GM21381 (cell line): ENCODE measurements around the gene SSR2.
A peak's percentile ranks its signal among the peaks of the same experiment; 100 is the strongest.

Experiments used
- ATAC-seq: cut with Tn5 transposase; IDR thresholded peaks from one replicate; pipeline ENCODE4 v1.9.1; 2021; ENCODE audit warnings: mild to moderate bottlenecking, moderate library complexity; ENCODE audit not compliant: unreplicated experiment

SSR2 gene

GRCh38 chr1:156020293-156021092, at the start of gene SSR2:
TSS of gene SSR2 (minus strand) at chr1:156020951. CDS start at chr1:156020167, 784 bp downstream.
- ATAC-seq: peak; percentile 97

DNA sequence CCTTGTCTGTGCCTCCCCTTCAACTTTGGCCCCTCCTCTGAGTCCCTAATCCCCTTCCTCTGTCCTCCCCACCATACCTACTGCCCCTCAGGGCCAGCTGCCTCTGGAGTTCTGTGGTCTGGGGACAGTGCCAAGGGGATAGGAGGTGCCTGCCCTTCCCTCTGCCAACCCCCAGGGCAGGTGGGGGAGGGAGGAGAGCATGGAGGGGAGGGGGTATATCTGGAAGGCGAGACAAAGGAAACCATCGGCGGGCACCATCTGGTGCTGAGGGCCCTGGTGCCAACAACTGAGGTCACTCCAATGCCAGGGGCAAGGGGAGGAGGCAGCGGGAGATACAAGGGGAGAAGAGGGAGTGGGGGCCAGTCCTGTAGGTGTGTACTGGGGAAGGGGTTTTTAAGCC, 49.8 kb upstream of the SSR2 start:
- ATAC-seq: no peak

DNA sequence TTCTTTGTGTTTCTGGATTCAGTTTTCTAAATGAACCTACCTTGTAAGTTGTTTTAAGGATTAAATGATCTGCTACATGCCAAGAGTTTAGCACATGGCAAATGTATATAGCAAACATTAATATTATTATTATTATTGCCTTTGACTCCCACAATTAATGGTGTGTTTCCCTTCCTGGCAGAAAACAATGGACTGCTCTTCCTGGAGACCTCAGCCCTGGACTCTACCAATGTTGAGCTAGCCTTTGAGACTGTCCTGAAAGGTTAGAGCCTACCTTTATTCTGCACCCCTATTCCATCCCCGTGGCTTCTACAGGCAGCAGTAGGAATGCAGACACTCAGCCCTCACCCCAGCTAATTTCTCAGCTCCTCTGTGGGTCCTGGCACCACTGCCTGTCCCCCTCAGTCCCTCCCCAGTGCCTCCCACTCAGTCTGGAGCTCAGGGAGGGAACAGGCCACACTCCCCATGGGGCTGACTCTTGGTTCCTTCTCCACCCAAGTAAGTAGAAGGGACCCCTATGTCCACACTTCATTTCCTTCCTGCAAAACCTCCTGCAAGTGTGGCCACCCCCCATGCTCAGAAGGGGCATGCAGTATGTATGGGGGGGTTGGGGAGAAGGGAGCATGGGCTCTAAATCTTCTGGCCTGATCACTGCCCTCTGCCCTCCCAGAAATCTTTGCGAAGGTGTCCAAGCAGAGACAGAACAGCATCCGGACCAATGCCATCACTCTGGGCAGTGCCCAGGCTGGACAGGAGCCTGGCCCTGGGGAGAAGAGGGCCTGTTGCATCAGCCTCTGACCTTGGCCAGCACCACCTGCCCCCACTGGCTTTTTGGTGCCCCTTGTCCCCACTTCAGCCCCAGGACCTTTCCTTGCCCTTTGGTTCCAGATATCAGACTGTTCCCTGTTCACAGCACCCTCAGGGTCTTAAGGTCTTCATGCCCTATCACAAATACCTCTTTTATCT, 49.0 kb upstream of the SSR2 start:
- no peak for ATAC-seq

- no peak for ATAC-seq
Measured at GRCh38 chr1:156067262-156067661, 46.5 kb upstream of the SSR2 start.

DNA sequence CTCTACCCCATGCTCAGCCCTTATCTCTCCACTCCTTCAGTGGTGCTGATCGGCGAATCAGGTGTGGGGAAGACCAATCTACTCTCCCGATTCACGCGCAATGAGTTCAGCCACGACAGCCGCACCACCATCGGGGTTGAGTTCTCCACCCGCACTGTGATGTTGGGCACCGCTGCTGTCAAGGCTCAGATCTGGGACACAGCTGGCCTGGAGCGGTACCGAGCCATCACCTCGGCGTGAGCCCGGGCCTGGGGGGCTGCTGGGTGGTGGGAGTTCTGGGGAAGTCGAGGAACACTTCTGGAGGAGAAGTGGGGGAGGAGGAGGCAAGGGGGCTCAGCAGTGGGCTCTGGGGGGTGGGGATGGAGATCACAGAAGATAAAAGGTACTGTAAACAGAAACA, 45.1 kb upstream of the SSR2 start:
- ATAC-seq: no peak

GRCh38 chr1:156065212-156065611, 44.5 kb upstream of the SSR2 start:
- no peak for ATAC-seq

DNA sequence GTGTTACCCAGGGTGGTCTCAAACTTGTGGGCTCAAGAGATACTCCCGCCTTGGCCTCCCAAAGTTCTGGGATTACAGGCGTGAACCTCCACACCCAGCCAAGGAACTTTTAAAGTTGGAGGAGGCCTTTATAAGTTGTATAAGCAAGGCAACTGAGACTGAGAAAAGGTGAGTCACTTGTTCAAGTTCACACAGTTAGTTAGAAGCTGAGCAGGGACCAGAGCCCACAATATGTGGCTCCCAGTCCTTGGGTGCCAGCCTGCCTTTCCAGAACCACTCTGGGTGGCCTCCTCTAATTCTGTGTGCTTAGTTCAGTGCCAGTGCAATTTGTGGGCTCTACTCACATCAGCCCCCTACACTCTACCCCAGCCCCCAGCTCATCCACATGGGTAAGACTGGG, 43.9 kb upstream of the SSR2 start:
- ATAC-seq: no peak

DNA sequence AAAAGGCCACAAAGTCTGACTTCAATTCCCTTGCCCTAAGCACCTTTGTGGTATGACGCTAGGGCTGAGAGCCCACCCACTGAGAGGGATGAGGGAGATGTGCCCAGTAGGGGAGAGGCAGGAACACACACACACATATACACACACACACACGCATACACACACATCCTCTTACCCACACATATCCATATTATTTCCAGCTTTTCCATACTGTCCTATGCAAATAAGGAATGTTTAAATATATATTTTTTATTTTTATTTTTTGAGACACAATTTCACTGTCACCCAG, 43.2 kb upstream of the SSR2 start:
- no peak for ATAC-seq

GRCh38 chr1:156062189-156062588, 41.4 kb upstream of the SSR2 start:
- ATAC-seq: no peak

DNA sequence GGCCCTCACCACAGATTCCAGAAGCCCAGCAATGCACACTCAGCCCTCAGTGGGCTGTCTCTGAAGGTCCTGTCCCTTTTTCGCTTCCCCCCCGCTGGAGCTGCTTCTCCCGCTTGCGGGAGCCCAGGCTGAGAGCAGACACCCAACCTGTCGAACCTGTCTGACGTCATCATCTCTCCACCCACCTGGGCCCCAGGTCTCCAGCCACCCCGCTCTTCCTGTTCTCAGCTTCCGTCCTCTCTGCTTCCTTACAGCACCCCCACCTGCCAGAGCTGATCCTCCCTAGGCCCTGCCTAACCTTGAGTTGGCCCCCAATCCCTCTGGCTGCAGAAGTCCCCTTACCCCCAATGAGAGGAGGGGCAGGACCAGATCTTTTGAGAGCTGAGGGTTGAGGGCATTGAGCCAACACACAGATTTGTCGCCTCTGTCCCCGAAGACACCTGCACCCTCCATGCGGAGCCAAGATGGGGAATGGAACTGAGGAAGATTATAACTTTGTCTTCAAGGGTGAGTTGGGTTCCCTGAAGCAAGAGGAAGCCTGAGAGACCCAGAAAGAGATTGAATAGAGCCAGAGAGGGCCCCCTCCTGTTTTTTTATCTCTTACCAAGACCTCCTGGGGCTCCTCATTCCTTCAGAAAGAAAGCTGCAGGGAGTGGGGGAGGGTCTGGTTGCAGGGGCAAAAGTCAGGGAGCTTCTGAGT, 40.3 kb upstream of the SSR2 start, which contains the start of gene RAB25:
TSS of gene RAB25 (plus strand) at position 224 of the 700 bp plus-strand sequence. CDS start at position 465, 241 bp downstream.
- no peak for ATAC-seq

GRCh38 chr1:156056326-156056849, 35.6 kb upstream of the SSR2 start:
- ATAC-seq: no peak

GRCh38 chr1:156055281-156056048, 34.7 kb upstream of the SSR2 start:
- peak; percentile 1 for ATAC-seq

DNA sequence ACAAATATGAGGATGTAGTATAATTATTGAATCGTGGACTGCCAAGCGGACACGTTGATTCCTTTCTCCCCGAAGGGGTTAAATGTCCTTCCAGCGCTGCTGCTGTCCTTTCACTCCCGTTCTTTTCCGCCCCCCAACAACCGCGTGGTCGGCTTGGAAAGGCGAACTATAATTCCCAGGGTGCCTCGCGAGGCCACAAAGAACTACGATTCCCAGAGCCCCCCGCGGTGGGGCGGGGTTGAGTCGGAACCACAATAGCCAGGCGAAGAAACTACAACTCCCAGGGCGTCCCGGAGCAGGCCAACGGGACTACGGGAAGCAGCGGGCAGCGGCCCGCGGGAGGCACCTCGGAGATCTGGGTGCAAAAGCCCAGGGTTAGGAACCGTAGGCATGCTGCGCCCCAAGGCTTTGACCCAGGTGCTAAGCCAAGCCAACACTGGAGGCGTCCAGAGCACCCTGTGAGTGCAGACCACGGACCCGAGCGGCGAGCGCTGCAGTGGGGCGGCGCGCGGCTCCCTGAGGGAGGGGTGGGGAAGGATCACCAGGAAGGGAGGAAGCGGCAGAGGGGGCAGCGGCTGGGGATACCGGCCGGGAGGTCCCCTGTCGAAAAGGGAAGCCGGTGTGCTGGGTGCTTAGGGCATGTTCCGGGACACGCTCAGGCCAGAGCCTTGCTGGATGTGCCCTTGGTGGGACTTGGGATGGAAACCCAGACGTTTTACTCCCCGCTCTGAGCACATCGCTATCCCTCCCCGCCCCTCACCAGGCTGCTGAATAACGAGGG, 33.9 kb upstream of the SSR2 start, which contains the start of gene LAMTOR2:
TSS of gene LAMTOR2 (plus strand) at position 283 of the 781 bp plus-strand sequence. CDS start at position 391, 108 bp downstream.
- ATAC-seq: peak; percentile 64

GRCh38 chr1:156053768-156054499, 33.2 kb upstream of the SSR2 start, which contains the start of gene UBQLN4:
TSS of gene UBQLN4 (minus strand) at chr1:156053798. CDS start at chr1:156053701, 97 bp downstream.
- ATAC-seq: peak; percentile 61

DNA sequence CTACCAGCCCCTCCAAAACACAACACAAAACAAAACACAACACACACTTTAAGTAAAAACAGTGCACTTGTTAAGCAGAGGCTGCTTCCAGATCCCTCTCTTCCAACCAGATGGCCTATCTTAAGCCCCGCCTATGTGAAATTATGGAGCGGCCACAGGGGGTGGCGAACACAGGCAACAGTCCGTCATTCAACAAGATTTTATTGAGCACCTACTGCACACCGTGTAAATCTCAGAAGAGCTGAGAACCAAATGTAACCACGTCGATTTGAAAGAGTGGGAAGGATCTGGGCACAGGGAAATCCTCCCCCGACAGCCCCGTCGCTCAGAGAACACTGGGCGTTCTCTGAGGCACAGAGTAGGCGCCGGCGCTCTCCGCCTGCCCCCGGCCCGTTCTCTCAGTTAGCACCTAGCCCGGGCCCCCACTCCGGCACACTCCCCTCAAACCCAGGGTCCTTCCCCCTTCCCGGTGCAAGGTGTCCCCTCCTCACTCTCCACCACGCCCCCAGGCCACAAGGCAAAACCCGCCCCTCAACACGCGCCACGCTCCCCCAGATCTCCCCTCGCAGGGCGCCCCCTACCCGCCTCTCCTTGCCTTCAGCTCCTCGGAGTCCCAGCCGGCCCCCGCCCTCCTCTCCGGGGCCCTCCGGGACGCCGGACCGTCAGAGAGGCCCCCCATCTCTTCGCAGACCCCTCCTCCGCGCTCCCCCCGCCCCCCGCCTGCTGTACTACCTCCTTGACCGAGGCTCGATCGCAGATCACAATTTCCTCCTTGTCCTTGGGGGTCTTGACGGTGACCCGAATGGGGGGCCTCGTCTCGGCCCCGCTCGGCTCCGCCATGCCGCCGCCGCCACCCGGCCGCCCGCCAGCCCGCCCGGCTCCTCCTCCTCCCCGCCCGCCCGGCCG, 32.4 kb upstream of the SSR2 start:
- ATAC-seq: no peak

- ATAC-seq: no peak
Measured at GRCh38 chr1:156051011-156051725, 30.4 kb upstream of the SSR2 start.

DNA sequence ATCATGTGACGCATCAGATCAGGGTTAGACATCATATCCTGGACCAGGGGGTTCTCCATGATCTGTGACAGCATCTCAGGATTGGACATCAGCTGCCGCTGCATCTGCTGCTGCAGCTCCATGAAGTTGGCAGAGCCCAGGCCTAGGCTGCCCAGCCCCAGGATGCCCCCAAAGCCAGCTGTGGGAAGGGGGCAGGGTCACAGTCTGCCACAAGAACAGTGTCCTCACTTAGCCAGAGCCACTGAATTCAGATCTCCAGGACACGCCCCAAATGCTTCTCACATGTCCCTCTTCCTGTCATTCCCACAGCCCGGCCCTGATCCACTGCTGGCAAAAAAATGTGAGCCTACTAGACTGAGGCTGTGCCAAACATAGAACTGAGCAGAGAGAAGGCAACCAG, 29.6 kb upstream of the SSR2 start:
- ATAC-seq: no peak
